ENCODE data around the gene PPP1R13B. TPM values are rescaled to one million over a fixed set of nuclear protein-coding genes. Genes with fewer than 3 reads are reported as not detected.

The PPP1R13B gene
- total RNA-seq, 3 donors from 2014 or later: 6.4 to 21.8 (median 18.4) TPM

- H3K27ac ChIP-seq: no peak overlapping the region
- peaks cover 3 to 16% of the 10 kb centered on the region in 2 donors for H3K4me1 ChIP-seq
- DNase-seq (ENCODE audit: low spot score in 2 of 2): no peak
- no peaks in the 10 kb centered on the region for H3K36me3 ChIP-seq
- H3K27me3 ChIP-seq: no peaks in the 10 kb centered on the region
- TF ChIP-seq CTCF (IDR thresholded peaks at IDR 0.05): no peak
- no peak for TF ChIP-seq POLR2A (IDR thresholded peaks at IDR 0.05)
- no peak for TF ChIP-seq POLR2AphosphoS5 (IDR thresholded peaks at IDR 0.05)
- intact Hi-C loops (cut with DNase I; ENCODE audit: low total_unique reads): no loop called here
- H3K9me3 ChIP-seq: no peaks in the 10 kb centered on the region
- no peak overlapping the region for H3K4me3 ChIP-seq
These were observed 146.5 kb downstream of the PPP1R13B start for GRCh38 chr14:103700753-103701490.

GRCh38 chr14:103699901-103700752 is 147.2 kb downstream of the PPP1R13B start:
- TF ChIP-seq POLR2AphosphoS5 (IDR thresholded peaks at IDR 0.05) (no peak), POLR2A (IDR thresholded peaks at IDR 0.05) (no peak), CTCF (IDR thresholded peaks at IDR 0.05) (no peak)
- no peaks in the 10 kb centered on the region for H3K9me3 ChIP-seq
- no peak overlapping the region for H3K4me3 ChIP-seq
- H3K27ac ChIP-seq: peak overlapping the region in 1 of 2 donors; percentile 21
- DNase-seq (ENCODE audit: low spot score in 2 of 2): no peak
- no peaks in the 10 kb centered on the region for H3K27me3 ChIP-seq
- intact Hi-C loops (cut with DNase I; ENCODE audit: low total_unique reads): no loop called here
- no peaks in the 10 kb centered on the region for H3K36me3 ChIP-seq
- H3K4me1 ChIP-seq: peaks cover 3 to 16% of the 10 kb centered on the region in 2 donors

- intact Hi-C loops (cut with DNase I; ENCODE audit: low total_unique reads): no loop called here
- Histone ChIP-seq H3K4me3 (no peak overlapping the region), H3K36me3 (no peaks in the 10 kb centered on the region), H3K27ac (peak overlapping the region in 1 of 2 donors; percentile 21), H3K4me1 (peaks cover 3 to 16% of the 10 kb centered on the region in 2 donors), H3K27me3 (no peaks in the 10 kb centered on the region), H3K9me3 (no peaks in the 10 kb centered on the region)
- TF ChIP-seq CTCF (IDR thresholded peaks at IDR 0.05): no peak
- TF ChIP-seq POLR2A (IDR thresholded peaks at IDR 0.05): no peak
- no peak for TF ChIP-seq POLR2AphosphoS5 (IDR thresholded peaks at IDR 0.05)
- no peak for DNase-seq (ENCODE audit: low spot score in 2 of 2)
These were observed 148.1 kb downstream of the PPP1R13B start for GRCh38 chr14:103699261-103699661.

- intact Hi-C loops (cut with DNase I; ENCODE audit: low total_unique reads): no loop called here
- Histone ChIP-seq H3K9me3 (no peaks in the 10 kb centered on the region), H3K4me3 (no peak overlapping the region), H3K36me3 (no peaks in the 10 kb centered on the region), H3K4me1 (peaks cover 3 to 16% of the 10 kb centered on the region in 2 donors), H3K27me3 (no peaks in the 10 kb centered on the region), H3K27ac (peak overlapping the region; percentile 32 to 60)
- DNase-seq (ENCODE audit: low spot score in 2 of 2): peak; percentile 68 to 74
- TF ChIP-seq POLR2AphosphoS5 (IDR thresholded peaks at IDR 0.05) (no peak), POLR2A (IDR thresholded peaks at IDR 0.05) (no peak), CTCF (IDR thresholded peaks at IDR 0.05) (no peak)
These were observed 148.8 kb downstream of the PPP1R13B start for GRCh38 chr14:103698380-103699260.

Data from breast epithelium (tissue), 4 donors.